ENCODE measurements around the gene CNTNAP2.

CNTNAP2 gene

DNA sequence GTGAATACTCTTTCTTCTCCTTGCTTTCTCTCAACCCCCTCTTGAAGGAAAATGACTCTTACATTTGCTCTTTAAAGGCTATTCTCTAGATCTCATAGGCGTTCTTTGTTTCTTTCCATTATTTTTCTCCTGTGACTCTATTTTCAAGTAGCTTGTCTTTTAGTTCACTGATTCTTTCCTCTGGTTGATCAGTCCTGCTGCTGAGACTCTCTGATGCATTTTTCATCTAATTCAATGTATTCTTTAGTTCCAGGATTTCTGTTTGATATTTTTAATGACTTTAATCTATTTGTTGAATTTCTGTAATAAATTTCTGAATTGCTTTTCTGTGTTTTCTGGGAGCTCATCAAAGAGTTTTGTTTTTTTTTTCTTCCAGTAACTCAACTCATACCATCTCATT is 397.7 kb downstream of the CNTNAP2 start:
- TF ChIP-seq ZNF384 (IDR thresholded peaks at IDR 0.05) (no peak), HDGF (IDR thresholded peaks at IDR 0.05; ENCODE audit: borderline replicate concordance) (no peak), NFRKB (IDR thresholded peaks at IDR 0.05) (no peak), SUZ12 (IDR thresholded peaks at IDR 0.05) (no peak), ELF4 (IDR thresholded peaks at IDR 0.05) (no peak), FOXK2 (IDR thresholded peaks at IDR 0.05) (no peak), FOXM1 (IDR thresholded peaks at IDR 0.05; ENCODE audit: borderline replicate concordance) (no peak), FOXA1 (IDR thresholded peaks at IDR 0.05) (no peak), L3MBTL2 (conservative IDR thresholded peaks at IDR 0.05) (no peak), CTBP1 (IDR thresholded peaks at IDR 0.05; ENCODE audit: borderline replicate concordance) (no peak), SP1 (IDR thresholded peaks at IDR 0.05) (no peak), ARNT (IDR thresholded peaks at IDR 0.05) (no peak), LEF1 (IDR thresholded peaks at IDR 0.05; ENCODE audit: borderline replicate concordance) (no peak), BHLHE40 (IDR thresholded peaks at IDR 0.05; ENCODE audit: borderline replicate concordance) (no peak), TARDBP (IDR thresholded peaks at IDR 0.05) (no peak)
- TF ChIP-seq, protein P1, sequence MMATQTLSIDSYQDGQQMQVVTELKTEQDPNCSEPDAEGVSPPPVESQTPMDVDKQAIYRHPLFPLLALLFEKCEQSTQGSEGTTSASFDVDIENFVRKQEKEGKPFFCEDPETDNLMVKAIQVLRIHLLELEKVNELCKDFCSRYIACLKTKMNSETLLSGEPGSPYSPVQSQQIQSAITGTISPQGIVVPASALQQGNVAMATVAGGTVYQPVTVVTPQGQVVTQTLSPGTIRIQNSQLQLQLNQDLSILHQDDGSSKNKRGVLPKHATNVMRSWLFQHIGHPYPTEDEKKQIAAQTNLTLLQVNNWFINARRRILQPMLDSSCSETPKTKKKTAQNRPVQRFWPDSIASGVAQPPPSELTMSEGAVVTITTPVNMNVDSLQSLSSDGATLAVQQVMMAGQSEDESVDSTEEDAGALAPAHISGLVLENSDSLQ (IDR thresholded peaks at IDR 0.05): no peak
- no peak for DNase-seq (ENCODE audit: extremely low spot score)
- POLR2A ChIA-PET: no interaction called here
- CTCF ChIA-PET: no interaction called here

DNA sequence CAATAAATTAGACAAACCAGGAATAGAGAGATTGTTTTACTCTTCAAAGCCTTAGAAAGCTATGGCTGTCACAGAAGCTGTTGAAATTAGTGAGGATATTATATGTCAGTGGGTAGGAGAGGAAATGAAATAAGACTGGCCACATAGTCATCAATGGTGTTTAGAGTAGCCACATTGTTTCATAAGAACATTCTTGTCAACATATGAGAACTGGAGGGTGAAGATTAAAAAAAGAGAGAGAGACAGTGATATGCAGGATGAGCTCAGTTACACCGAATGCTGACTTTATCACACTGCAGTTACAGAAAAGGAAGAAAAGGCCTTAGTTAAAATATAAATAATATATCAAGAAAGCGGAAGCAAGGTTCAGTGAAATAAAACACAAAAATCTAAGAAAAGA is 412.0 kb downstream of the CNTNAP2 start:
- POLR2A ChIA-PET: no interaction called here
- no peak for DNase-seq (ENCODE audit: extremely low spot score)
- TF ChIP-seq TARDBP (IDR thresholded peaks at IDR 0.05): no peak
- TF ChIP-seq HDGF (IDR thresholded peaks at IDR 0.05; ENCODE audit: borderline replicate concordance): no peak
- no peak for TF ChIP-seq NFRKB (IDR thresholded peaks at IDR 0.05)
- TF ChIP-seq ELF4 (IDR thresholded peaks at IDR 0.05): no peak
- no peak for TF ChIP-seq BHLHE40 (IDR thresholded peaks at IDR 0.05; ENCODE audit: borderline replicate concordance)
- TF ChIP-seq LEF1 (IDR thresholded peaks at IDR 0.05; ENCODE audit: borderline replicate concordance): no peak
- no peak for TF ChIP-seq SUZ12 (IDR thresholded peaks at IDR 0.05)
- TF ChIP-seq FOXM1 (IDR thresholded peaks at IDR 0.05; ENCODE audit: borderline replicate concordance): no peak
- TF ChIP-seq, protein P1 (IDR thresholded peaks at IDR 0.05): no peak
- TF ChIP-seq SP1 (IDR thresholded peaks at IDR 0.05): no peak
- TF ChIP-seq FOXK2 (IDR thresholded peaks at IDR 0.05): no peak
- no peak for TF ChIP-seq L3MBTL2 (conservative IDR thresholded peaks at IDR 0.05)
- TF ChIP-seq ARNT (IDR thresholded peaks at IDR 0.05): no peak
- TF ChIP-seq FOXA1 (IDR thresholded peaks at IDR 0.05): no peak
- no peak for TF ChIP-seq ZNF384 (IDR thresholded peaks at IDR 0.05)
- CTCF ChIA-PET: interaction anchor here (0.6 kb wide), 1 partner anchor 364 kb away, joined by 3 read pairs; no protein-coding TSS in a partner anchor

DNA sequence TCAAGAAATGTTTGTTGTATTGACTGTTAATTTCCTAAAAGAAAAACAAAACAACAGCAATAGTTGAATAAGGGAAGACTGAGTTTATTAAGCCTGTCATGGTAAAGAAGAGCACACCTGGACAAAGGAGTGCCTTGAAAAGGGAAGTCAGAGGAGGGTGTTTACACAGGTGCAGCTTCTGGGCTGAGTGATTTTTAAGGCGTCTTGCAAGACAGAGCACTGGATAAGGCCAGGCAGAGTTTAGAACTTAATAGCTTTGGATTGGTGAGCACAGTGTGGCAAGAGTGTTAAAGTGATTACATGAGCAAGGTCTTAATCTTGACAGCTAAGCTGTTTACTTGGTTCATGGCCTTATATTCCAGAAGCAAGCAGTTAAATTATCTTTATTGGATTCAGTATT is 423.2 kb downstream of the CNTNAP2 start:
- CTCF ChIA-PET: no interaction called here
- POLR2A ChIA-PET: no interaction called here
- DNase-seq (ENCODE audit: extremely low spot score): no peak

DNA sequence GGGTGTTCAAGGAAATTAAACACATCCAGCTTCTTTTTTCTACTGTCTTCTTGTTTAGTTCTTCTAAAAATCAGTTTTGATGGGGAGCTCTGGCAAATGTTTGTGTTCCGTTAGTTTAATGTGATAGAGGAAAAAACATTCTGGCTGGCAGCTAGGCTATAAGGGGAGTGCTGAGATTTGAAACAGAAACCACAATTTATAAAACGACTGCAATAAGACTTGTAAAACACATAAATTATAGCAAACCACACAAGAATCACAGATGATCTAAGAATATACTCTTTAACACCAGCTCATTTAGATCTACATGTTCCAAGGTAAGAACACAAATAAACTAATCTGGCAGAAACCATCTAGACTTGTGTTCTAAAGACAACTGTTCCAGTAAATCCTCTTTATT is 425.5 kb downstream of the CNTNAP2 start:
- TF ChIP-seq ZNF384 (IDR thresholded peaks at IDR 0.05) (no peak), CTBP1 (IDR thresholded peaks at IDR 0.05; ENCODE audit: borderline replicate concordance) (no peak), L3MBTL2 (conservative IDR thresholded peaks at IDR 0.05) (no peak), NFRKB (IDR thresholded peaks at IDR 0.05) (no peak), FOXK2 (IDR thresholded peaks at IDR 0.05) (no peak), TARDBP (IDR thresholded peaks at IDR 0.05) (no peak), ARNT (IDR thresholded peaks at IDR 0.05) (no peak)
- no peak for DNase-seq (ENCODE audit: extremely low spot score)
- POLR2A ChIA-PET: no interaction called here
- CTCF ChIA-PET: no interaction called here

More for the DNA sequence above, 423.2 kb downstream of the CNTNAP2 start:
- TF ChIP-seq HDGF (IDR thresholded peaks at IDR 0.05; ENCODE audit: borderline replicate concordance) (no peak), SP1 (IDR thresholded peaks at IDR 0.05) (no peak), FOXA1 (IDR thresholded peaks at IDR 0.05) (no peak), FOXK2 (IDR thresholded peaks at IDR 0.05) (no peak), ARNT (IDR thresholded peaks at IDR 0.05) (no peak), SUZ12 (IDR thresholded peaks at IDR 0.05) (no peak), NFRKB (IDR thresholded peaks at IDR 0.05) (no peak), CTBP1 (IDR thresholded peaks at IDR 0.05; ENCODE audit: borderline replicate concordance) (no peak), ZNF384 (IDR thresholded peaks at IDR 0.05) (no peak), FOXM1 (IDR thresholded peaks at IDR 0.05; ENCODE audit: borderline replicate concordance) (no peak)

DNA sequence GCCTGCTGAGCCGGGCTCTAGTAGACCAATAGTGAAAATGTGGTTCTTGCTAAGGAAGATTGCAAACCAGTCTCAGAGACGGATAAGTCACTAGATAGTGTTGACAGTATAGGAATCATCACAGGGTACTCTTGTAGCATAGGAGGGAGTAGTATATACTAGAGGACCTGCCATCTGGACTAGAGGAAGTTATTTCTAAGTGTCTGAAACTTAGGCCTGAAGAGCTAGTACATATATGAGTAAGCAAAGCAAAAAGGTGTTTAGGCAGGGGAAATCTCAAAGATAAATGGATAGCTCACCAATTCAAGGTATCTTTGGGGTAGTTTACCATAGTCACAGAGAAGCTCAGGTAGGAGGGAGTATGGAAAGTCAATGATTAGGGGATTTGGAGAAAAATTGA is 428.1 kb downstream of the CNTNAP2 start:
- TF ChIP-seq HDGF (IDR thresholded peaks at IDR 0.05; ENCODE audit: borderline replicate concordance) (no peak), ARNT (IDR thresholded peaks at IDR 0.05) (no peak), LEF1 (IDR thresholded peaks at IDR 0.05; ENCODE audit: borderline replicate concordance) (no peak), SUZ12 (IDR thresholded peaks at IDR 0.05) (no peak), ELF4 (IDR thresholded peaks at IDR 0.05) (no peak), BHLHE40 (IDR thresholded peaks at IDR 0.05; ENCODE audit: borderline replicate concordance) (no peak), FOXA1 (IDR thresholded peaks at IDR 0.05) (no peak), L3MBTL2 (conservative IDR thresholded peaks at IDR 0.05) (no peak), TARDBP (IDR thresholded peaks at IDR 0.05) (no peak), NFRKB (IDR thresholded peaks at IDR 0.05) (no peak), CTBP1 (IDR thresholded peaks at IDR 0.05; ENCODE audit: borderline replicate concordance) (no peak), ZNF384 (IDR thresholded peaks at IDR 0.05) (no peak)
- TF ChIP-seq, protein P1 (IDR thresholded peaks at IDR 0.05): no peak
- CTCF ChIA-PET: no interaction called here
- POLR2A ChIA-PET: no interaction called here
- DNase-seq (ENCODE audit: extremely low spot score): no peak

DNA sequence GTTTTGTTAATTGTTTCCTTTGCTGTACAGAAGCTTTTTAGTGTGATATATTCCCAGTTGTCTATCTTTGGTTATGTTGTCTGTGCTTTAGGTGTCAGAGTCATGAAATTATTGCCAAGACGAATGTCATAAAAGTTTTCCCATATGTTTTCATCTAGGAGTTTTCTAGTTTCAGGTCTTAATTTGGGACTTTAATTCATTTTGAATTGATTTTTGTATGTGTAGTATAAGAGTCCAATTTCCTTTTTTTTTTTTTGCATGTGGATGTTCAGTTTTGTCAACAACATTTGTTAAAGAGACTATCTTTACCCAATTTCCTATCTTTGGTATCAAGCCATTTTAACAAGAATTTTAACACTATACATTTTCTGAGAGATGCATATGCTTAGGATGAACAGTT is 432.2 kb downstream of the CNTNAP2 start:
- no peak for TF ChIP-seq FOXA1 (IDR thresholded peaks at IDR 0.05)
- no peak for TF ChIP-seq ZNF384 (IDR thresholded peaks at IDR 0.05)
- TF ChIP-seq HDGF (IDR thresholded peaks at IDR 0.05; ENCODE audit: borderline replicate concordance): no peak
- TF ChIP-seq NFRKB (IDR thresholded peaks at IDR 0.05): no peak
- no peak for TF ChIP-seq CTBP1 (IDR thresholded peaks at IDR 0.05; ENCODE audit: borderline replicate concordance)
- TF ChIP-seq L3MBTL2 (conservative IDR thresholded peaks at IDR 0.05): no peak
- TF ChIP-seq BHLHE40 (IDR thresholded peaks at IDR 0.05; ENCODE audit: borderline replicate concordance): no peak
- no peak for TF ChIP-seq SP1 (IDR thresholded peaks at IDR 0.05)
- no peak for TF ChIP-seq TARDBP (IDR thresholded peaks at IDR 0.05)
- no peak for TF ChIP-seq LEF1 (IDR thresholded peaks at IDR 0.05; ENCODE audit: borderline replicate concordance)
- no peak for TF ChIP-seq FOXK2 (IDR thresholded peaks at IDR 0.05)
- no peak for DNase-seq (ENCODE audit: extremely low spot score)
- POLR2A ChIA-PET: no interaction called here
- CTCF ChIA-PET: interaction anchor here (0.7 kb wide), 1 partner anchor 1660 kb away, joined by 4 read pairs; no protein-coding TSS in a partner anchor
